Fibroblast of skin of abdomen (primary cell): ENCODE results near the gene CILP2.

Experiments used
- DNase-seq: peaks from one replicate; pipeline ENCODE4 v3.0.0-alpha.2; 2013

Gene CILP2

GRCh38 chr19:19505669-19506326 is 32.3 kb upstream of the CILP2 start:
- DNase-seq, result no peak

- DNase-seq, result no peak
Observed at GRCh38 chr19:19506592-19506991, 31.5 kb upstream of the CILP2 start.

GRCh38 chr19:19507354-19507753 is 30.7 kb upstream of the CILP2 start:
- no peak for DNase-seq

- no peak for DNase-seq
Observed at GRCh38 chr19:19508217-19508616, 29.8 kb upstream of the CILP2 start.

- DNase-seq, result no peak
Observed at GRCh38 chr19:19510432-19510831, 27.6 kb upstream of the CILP2 start.

- no peak for DNase-seq
Observed at GRCh38 chr19:19513682-19514081, 24.4 kb upstream of the CILP2 start.

GRCh38 chr19:19514215-19514657 is 23.8 kb upstream of the CILP2 start:
- peak; percentile 68 for DNase-seq

- no peak for DNase-seq
Observed at GRCh38 chr19:19514881-19515641, 23.0 kb upstream of the CILP2 start, which contains the start of gene TSSK6. TSS of gene TSSK6 (minus strand) at chr19:19515548. CDS start at chr19:19515427, 121 bp downstream.

GRCh38 chr19:19515642-19516519 is 22.2 kb upstream of the CILP2 start, which contains the start of gene NDUFA13:
TSS of gene NDUFA13 (plus strand) at chr19:19516225. CDS start at chr19:19516239, 14 bp downstream.
- DNase-seq, result peak; percentile 93

- no peak for DNase-seq
Observed at GRCh38 chr19:19517235-19517619, 20.8 kb upstream of the CILP2 start.

- DNase-seq, result no peak
Observed at GRCh38 chr19:19520989-19521388, 17.1 kb upstream of the CILP2 start.

GRCh38 chr19:19523177-19523576 is 14.9 kb upstream of the CILP2 start:
- DNase-seq, result no peak

- DNase-seq, result no peak
Observed at GRCh38 chr19:19524053-19524452, 14.0 kb upstream of the CILP2 start.

- no peak for DNase-seq
Observed at GRCh38 chr19:19525611-19526380, 12.3 kb upstream of the CILP2 start.

- DNase-seq, result no peak
Observed at GRCh38 chr19:19526581-19527370, 11.3 kb upstream of the CILP2 start.

- no peak for DNase-seq
Observed at GRCh38 chr19:19527371-19527656, 10.8 kb upstream of the CILP2 start.

GRCh38 chr19:19527674-19528625 is 10.1 kb upstream of the CILP2 start:
- DNase-seq, result no peak

GRCh38 chr19:19528721-19529490 is 9.2 kb upstream of the CILP2 start, which contains the start of gene YJEFN3:
TSS of gene YJEFN3 (plus strand) at chr19:19528911. CDS start at chr19:19528933, 22 bp downstream.
- peak; percentile 44 for DNase-seq

- DNase-seq, result no peak
Observed at GRCh38 chr19:19529783-19530422, 8.2 kb upstream of the CILP2 start.
